NCI-H524 treated with DMSO at 0.1 percent for 48 hours (cell line): Measurements from ENCODE around the gene S1PR3.

ENCODE experiments used
- DNase-seq: peaks from one replicate; lab custom pipeline; 2025; lab: John Stamatoyannopoulos, UW

S1PR3 gene

DNA sequence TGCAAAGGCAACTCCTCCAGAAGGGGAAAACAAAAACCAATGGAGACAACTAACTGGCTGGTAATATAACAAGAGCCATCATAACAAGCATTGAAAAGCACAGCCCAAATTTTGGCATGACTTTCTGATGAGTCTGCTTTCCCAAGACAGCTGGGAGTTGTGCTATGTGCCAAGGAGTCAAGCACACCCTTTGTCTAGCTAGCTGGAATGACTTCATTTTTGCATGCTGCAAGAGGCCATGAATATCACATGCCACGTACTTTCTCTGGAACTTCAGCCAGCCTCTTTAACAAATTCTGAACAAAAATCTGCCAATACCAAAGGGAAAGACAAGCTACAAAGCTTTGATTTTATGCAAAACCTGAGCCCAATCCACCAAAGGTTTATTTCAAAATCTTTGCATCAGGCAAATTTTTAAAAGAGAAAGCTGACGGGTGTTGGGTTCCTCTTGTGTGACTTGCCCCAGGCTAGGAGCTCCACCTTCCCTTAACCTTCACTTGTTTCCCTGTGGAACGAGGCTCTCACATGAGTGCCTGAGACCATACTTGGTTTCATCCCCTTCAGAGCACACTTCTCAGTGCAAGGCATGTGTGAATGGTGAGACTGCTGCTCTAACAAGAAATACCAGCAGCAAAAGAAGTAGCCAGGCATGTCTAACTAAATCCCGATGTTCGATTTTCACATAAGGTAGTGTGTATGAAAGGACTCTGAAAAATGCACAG is 47.3 kb downstream of the S1PR3 start:
- no peak for DNase-seq

DNA sequence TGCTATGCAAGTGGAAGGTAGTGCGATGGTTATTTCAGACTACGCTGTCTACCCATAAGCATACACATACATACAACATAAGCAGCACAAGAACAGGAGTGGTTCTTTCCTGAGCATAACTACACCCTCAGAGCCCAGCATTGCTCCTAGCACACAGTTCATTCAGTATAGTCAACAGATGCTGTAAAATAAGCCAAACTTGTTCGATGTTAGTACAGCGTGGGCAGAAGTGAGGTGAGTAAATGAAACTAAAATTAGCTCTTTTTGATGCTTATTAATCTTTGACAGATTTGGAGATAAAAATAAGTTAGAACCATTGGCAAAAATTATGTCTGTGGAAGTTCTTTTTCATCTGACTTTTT is 47.8 kb downstream of the S1PR3 start:
- DNase-seq: no peak

DNA sequence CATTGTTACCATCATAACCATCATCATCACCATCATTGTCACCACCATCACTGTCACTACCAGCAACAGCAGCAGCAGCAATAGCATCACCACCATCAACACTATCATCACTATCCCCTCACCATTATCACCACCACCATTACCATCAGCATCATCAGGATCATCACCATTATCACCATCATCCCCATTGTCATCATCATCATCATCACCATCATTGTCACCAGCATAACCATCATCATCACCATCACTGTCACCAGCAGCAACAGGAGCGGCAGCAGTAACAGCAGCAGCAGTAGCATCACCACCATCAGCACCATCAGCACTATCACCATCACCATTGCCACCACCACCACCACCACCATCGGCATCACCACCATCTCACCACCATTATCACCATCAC is 48.4 kb downstream of the S1PR3 start:
- DNase-seq: no peak

DNA sequence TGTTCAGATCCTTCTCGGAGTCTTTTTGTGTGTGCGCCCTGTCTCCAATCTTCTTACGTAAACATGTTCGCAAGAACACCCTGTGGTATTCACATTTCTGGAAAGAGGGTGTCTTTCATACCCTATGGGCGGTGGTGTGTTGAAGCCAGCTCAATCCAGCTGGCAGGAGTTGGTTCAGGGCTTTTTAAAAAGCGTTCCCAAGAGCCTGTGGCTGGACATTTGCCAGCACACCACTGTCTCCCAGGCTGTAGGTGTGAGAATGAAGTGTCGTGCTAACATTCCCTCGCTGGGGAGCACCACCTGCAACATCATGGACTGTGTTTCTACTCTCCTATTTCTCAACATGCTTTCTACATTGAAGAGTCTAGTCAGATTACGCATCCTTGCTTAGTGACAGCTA is 51.7 kb downstream of the S1PR3 start:
- no peak for DNase-seq

- no peak for DNase-seq
Observed at GRCh38 chr9:89044104-89044503, 52.8 kb downstream of the S1PR3 start.

GRCh38 chr9:89044881-89045280 is 53.6 kb downstream of the S1PR3 start:
- no peak for DNase-seq

DNA sequence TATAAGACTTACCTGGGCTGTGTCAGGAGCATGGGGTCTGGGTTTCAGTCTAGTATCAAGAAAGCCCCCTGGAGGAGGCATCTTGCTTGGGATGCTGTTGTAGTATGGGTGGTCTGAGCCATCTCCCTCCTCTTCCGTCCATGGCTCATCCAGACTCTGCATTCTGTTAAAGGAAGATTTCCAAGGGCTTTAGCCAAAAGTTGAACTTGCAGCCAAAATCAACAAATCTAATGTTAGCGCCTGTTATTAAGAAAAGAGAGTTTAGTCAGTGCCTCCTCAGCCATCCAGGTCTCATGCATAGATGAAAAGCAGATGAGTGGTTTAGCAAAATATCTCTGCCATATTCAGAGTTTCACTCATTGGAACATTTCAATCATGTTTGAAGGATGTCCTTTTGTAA is 55.6 kb downstream of the S1PR3 start:
- DNase-seq: no peak

- DNase-seq: no peak
Observed at GRCh38 chr9:89047667-89048066, 56.4 kb downstream of the S1PR3 start.

GRCh38 chr9:89048616-89049015 is 57.3 kb downstream of the S1PR3 start:
- no peak for DNase-seq

DNA sequence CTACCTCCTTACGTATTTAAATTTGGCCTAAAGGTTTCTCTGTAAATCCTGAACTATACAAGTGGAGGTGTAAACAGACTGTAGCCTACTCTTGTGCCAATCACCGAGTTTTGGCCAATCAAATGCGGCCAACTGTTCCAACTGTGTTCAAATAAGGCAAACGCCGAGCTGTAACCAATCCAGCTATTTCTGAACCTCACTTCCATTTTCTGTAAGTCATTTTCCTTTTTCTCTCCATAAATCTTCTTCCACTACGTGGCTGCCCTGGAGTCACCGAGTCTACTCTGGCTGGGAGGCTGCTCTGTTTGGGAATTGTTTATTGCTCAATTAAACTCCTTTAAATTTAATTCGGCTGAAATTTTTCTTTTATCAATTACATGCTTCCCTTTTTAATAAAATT is 58.4 kb downstream of the S1PR3 start:
- DNase-seq: no peak

- DNase-seq: peak; percentile 39
Observed at GRCh38 chr9:89051421-89052025, 60.3 kb downstream of the S1PR3 start.

DNA sequence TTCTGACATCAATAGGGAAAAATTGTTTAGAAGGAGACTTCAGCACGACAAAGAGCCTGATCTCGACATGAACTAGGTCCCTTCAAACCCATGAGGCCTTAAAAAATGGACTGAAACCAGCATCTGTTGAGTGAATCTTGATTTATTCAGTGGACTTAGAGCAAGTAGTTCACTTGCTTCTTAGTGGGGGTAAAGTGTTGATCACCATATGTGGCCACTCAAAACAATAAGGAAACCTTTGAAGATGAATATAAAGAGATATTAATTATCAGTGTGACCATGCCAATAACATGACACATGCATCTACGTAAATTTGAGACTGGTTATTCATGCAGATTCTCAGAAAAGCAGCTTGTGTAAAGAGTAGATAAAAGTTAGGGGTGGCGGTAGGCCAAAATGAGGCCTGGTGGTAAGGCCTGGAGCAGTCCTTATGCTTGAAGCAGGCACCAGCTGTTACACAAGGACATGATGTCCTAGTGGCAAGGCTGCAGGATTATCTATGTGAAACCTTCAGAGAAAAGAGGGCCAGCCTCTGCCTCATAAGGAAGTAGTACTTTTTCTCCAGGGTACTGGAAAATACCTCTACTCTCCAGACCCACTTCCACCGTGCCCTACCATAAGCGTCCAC is 61.3 kb downstream of the S1PR3 start:
- peak; percentile 77 for DNase-seq

- DNase-seq: no peak
Observed at GRCh38 chr9:89053301-89053700, 62.0 kb downstream of the S1PR3 start.
